Testis (tissue), 2 donors: ENCODE measurements around the gene IL20RB.

Experiments used
- CTCF ChIP-seq, 3 experiments: fragments of 450-650 bp in 2 of 3; fragments of 200-600 bp in 1 of 3; sonication (generic) in 1 of 3; IDR thresholded peaks; one replicate each; pipeline ENCODE4 v1.5.1; 2016 to 2019; ENCODE audit warnings: antibody characterized with exemption in 3 of 3, mild to moderate bottlenecking in 2 of 3, moderate library complexity in 1 of 3
- POLR2A ChIP-seq: fragments of 450-650 bp; IDR thresholded peaks from one replicate; pipeline ENCODE4 v1.6.1; 2017; ENCODE audit warnings: antibody characterized with exemption, mild to moderate bottlenecking, moderate library complexity

- TF ChIP-seq CTCF (IDR thresholded peaks at IDR 0.05): no peak
- no peak for TF ChIP-seq POLR2A
These were observed at the start of gene IL20RB for GRCh38 chr3:136957751-136958288.
